Coronary artery (tissue), 2 donors: ENCODE measurements around the gene ETV7.

Experiments
- DNase-seq: peaks from one replicate; pipeline ENCODE4 v3.0.0-alpha.2; 2017; ENCODE audit warnings: low spot score
- H3K27ac ChIP-seq, 2 donors: fragments of 200-600 bp; sonication (generic); one replicate each; pipeline ENCODE4 v1.5.1; 2016 to 2019
- H3K4me3 ChIP-seq: fragments of 200-600 bp; sonication (generic); 2 replicates; pipeline ENCODE4 v1.5.1; 2016; ENCODE audit warnings: mild to moderate bottlenecking, moderate library complexity
- CTCF ChIP-seq: fragments of 200-600 bp; sonication (generic); IDR thresholded peaks from one replicate; pipeline ENCODE4 v1.5.1; 2019; ENCODE audit warnings: antibody characterized with exemption

The ETV7 gene

GRCh38 chr6:36383606-36384005 lies 3.9 kb downstream of the ETV7 start:
- Histone ChIP-seq H3K4me3 (no peak overlapping the region), H3K27ac (no peak overlapping the region)

GRCh38 chr6:36382976-36383375 lies 4.5 kb downstream of the ETV7 start:
- DNase-seq, result no peak
- TF ChIP-seq CTCF, result no peak
- no peak overlapping the region for H3K4me3 ChIP-seq
- no peak overlapping the region for H3K27ac ChIP-seq

More at GRCh38 chr6:36383606-36384005, 3.9 kb downstream of the ETV7 start:
- no peak for DNase-seq
- TF ChIP-seq CTCF, result no peak

DNA sequence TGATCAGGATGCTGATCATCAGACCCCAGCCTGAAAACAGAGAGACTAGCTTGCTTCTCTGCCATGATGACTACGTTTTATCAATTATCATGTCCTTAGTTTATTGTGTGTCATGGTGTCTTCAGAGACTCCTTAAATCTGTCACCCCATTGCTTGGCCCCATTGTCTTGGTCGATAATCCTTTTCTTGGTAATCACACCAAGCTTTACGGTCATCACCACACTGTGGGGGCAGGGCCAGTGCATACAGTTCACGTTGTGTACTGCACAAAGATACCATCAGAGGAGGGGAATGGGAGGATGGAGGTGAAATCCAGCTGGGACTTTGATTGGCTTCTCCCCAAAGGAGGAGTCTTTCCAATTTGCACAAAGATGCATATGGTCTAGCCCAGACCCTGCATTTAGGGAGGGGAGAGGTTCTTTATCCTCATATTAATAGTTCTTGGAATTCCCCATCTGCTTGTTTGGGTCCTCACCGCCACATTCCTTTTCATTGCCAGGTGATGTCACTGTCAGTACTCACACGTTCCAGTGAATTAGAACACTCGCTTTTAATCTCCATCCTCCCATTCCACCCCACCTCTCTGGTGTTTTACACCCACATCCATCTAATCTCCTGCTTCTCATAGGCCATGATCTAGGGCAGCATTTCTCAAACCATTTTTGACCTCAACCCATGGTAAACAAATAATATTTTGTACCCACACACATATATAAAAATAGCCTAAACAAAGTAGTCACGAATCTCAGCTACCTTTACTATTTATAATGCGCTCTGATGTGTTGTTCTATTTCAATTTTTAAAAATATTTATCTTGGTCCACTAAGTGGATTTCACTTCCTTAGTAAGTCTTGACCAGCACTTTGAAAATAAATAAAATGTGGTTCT lies 5.7 kb downstream of the ETV7 start:
- no peak for DNase-seq
- H3K4me3 ChIP-seq, result no peak overlapping the region
- no peak for TF ChIP-seq CTCF
- peak overlapping the region; percentile 33 to 39 for H3K27ac ChIP-seq

GRCh38 chr6:36380166-36380565 lies 7.3 kb downstream of the ETV7 start:
- no peak for DNase-seq
- no peak overlapping the region for H3K27ac ChIP-seq
- TF ChIP-seq CTCF, result no peak
- no peak overlapping the region for H3K4me3 ChIP-seq

- no peak overlapping the region for H3K27ac ChIP-seq
- TF ChIP-seq CTCF, result no peak
- DNase-seq, result no peak
Measured at GRCh38 chr6:36378936-36379335, 8.5 kb downstream of the ETV7 start.

GRCh38 chr6:36378243-36378920 lies 9.1 kb downstream of the ETV7 start:
- H3K27ac ChIP-seq, result no peak overlapping the region
- DNase-seq, result no peak

More at GRCh38 chr6:36378936-36379335, 8.5 kb downstream of the ETV7 start:
- H3K4me3 ChIP-seq, result no peak overlapping the region

More at GRCh38 chr6:36378243-36378920, 9.1 kb downstream of the ETV7 start:
- TF ChIP-seq CTCF, result no peak
- no peak overlapping the region for H3K4me3 ChIP-seq
